Measurements from ENCODE around the gene APOBEC4. TPM values are rescaled to one million over a fixed set of nuclear protein-coding genes. Genes with fewer than 3 reads are reported as not detected.
"Not testable (repeated sequence)": the region's sequence is repeated elsewhere in the genome, so short reads cannot be mapped to it uniquely, and the experiment has no call there.

The APOBEC4 gene
- total RNA-seq, 4 donors from 2014 or later: not detected

DNA sequence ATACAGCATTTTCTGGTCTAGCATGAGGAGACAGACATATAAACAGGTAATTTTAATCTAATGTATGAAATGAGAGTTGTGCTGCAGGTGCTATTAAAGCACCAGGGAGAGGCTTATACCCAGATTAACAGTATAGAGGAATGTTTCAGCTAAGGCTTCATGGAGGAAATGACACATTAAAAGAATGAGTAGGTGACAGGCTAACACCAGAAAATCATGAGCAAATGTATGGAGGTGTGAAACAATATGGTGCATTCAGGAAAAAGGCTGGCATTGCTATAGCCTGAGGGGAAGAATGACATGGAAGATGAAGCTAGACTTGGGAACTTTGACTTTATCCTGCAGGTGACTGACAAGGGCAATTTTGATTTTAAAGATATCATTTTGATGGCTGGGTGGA, 24.6 kb downstream of the APOBEC4 start:
- TF ChIP-seq, protein P1, sequence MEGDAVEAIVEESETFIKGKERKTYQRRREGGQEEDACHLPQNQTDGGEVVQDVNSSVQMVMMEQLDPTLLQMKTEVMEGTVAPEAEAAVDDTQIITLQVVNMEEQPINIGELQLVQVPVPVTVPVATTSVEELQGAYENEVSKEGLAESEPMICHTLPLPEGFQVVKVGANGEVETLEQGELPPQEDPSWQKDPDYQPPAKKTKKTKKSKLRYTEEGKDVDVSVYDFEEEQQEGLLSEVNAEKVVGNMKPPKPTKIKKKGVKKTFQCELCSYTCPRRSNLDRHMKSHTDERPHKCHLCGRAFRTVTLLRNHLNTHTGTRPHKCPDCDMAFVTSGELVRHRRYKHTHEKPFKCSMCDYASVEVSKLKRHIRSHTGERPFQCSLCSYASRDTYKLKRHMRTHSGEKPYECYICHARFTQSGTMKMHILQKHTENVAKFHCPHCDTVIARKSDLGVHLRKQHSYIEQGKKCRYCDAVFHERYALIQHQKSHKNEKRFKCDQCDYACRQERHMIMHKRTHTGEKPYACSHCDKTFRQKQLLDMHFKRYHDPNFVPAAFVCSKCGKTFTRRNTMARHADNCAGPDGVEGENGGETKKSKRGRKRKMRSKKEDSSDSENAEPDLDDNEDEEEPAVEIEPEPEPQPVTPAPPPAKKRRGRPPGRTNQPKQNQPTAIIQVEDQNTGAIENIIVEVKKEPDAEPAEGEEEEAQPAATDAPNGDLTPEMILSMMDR (IDR thresholded peaks at IDR 0.05): no peak
- TF ChIP-seq POLR2AphosphoS5 (IDR thresholded peaks at IDR 0.05): no peak
- no peak for TF ChIP-seq EP300 (IDR thresholded peaks at IDR 0.05)
- TF ChIP-seq POLR2A (IDR thresholded peaks at IDR 0.05): no peak
- Histone ChIP-seq H3K4me3 (no peak overlapping the region), H3K4me1 (peaks cover 61% of the 10 kb centered on the region), H3K27me3 (no peaks in the 10 kb centered on the region), H3K27ac (no peak overlapping the region), H3K36me3 (peaks cover 46% of the 10 kb centered on the region), H3K9me3 (no peaks in the 10 kb centered on the region)
- no peak for DNase-seq (ENCODE audit: low spot score in 2 of 2)

DNA sequence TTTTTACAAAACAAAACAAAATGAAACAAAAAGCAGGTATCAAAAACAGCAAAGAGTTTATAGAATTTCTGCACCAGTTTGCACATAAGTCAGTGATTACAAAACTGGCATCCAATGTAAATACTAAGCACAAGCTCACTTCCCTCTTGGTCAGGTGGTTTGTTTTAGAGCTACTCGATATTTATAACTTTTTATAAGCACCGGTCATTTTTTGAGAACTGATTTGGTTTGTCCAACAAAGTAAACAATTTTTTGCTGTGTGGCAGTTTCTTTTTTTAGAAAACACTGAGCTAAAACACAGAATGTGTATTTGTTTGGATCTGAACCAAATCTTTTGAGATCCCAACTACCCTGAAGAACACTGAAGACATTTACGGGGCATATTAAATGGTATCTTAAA, 26.9 kb downstream of the APOBEC4 start:
- peak overlapping the region; percentile 1 for H3K27ac ChIP-seq
- 57% methylated on average over 3 of the region's 3 CpGs for WGBS
- H3K9me3 ChIP-seq; DNase-seq (ENCODE audit: low spot score in 2 of 2); H3K4me3 ChIP-seq; H3K27me3 ChIP-seq: not testable (repeated sequence)
- peaks cover 44% of the 10 kb centered on the region for H3K4me1 ChIP-seq
- peaks cover 49% of the 10 kb centered on the region for H3K36me3 ChIP-seq

DNA sequence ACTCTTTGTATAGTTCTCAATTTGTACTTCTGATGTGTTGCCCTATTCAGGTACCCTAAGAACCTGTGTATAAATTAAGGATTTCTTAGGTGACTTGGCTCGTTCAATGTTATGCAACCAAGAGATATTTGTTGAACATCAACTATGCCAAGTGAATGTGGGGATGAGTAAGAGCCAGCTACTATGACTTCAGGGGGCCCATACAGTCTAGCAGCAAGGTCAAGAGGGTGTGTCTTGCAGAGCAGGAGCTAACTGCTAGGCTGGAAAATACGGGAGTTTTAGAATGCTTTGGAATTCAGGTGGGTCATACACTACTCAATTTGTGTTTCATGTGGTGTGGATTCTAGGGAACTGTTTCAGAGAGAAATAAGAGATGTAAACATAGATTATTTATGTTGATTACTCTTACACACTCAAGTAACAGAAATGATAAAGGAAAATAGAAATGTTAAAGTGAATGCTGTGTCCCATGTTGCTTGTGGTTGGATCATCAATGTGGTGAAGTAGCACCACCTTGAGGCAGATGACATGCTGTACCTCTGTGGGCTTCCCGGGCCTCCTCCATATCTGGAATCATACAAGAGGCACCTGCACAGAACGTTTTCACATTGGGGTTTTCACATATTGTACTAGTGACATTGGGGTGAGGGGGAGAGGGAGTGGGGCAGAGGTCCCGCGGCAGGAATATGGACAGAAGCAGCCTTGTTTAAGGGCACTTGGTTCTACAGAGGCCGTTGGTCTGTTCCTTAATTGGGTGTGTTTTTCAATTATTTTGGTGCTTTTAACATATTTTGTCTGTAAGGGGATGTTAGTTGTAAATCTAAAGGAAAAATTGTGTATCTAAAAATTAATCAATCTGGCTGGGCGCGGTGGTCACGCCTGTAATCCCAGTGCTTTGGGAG, 30.0 kb downstream of the APOBEC4 start:
- Histone ChIP-seq H3K27me3 (no peaks in the 10 kb centered on the region), H3K27ac (no peak overlapping the region), H3K36me3 (peaks cover 25% of the 10 kb centered on the region), H3K9me3 (no peaks in the 10 kb centered on the region), H3K4me1 (peaks cover 23% of the 10 kb centered on the region), H3K4me3 (no peak overlapping the region)
- 53% methylated on average over 10 of the region's 10 CpGs for WGBS
- DNase-seq (ENCODE audit: low spot score in 2 of 2): no peak
- TF ChIP-seq, protein P1 (IDR thresholded peaks at IDR 0.05): peak; percentile 25 to 56
- no peak for TF ChIP-seq POLR2AphosphoS5 (IDR thresholded peaks at IDR 0.05)

DNA sequence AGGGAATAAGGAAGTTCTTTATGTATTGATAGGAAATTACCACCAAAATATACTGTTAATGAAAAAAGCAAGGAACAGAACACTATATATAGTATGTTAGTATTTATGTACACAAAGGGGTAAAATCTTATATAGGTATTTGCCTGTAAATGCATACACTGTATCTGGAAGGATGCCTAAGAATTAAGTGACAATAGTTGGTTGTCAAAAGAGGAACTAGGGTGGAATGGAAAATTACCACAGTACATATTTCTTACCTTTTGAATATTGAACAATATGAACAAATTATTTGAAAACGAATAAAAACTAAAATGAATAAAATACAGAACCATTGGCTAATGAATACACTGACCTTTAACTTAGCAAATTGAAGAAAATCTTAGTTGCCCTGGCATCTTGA, 31.1 kb downstream of the APOBEC4 start:
- Histone ChIP-seq H3K36me3 (peaks cover 19% of the 10 kb centered on the region), H3K4me1 (peaks cover 19% of the 10 kb centered on the region), H3K9me3 (no peaks in the 10 kb centered on the region), H3K4me3 (no peak overlapping the region), H3K27ac (no peak overlapping the region), H3K27me3 (no peaks in the 10 kb centered on the region)
- 72% methylated on average over 1 of the region's 1 CpG for WGBS
- no peak for TF ChIP-seq POLR2A (IDR thresholded peaks at IDR 0.05)
- TF ChIP-seq POLR2AphosphoS5 (IDR thresholded peaks at IDR 0.05): no peak
- TF ChIP-seq, protein P1 (IDR thresholded peaks at IDR 0.05): no peak
- no peak for TF ChIP-seq EP300 (IDR thresholded peaks at IDR 0.05)
- no peak for DNase-seq (ENCODE audit: low spot score in 2 of 2)

DNA sequence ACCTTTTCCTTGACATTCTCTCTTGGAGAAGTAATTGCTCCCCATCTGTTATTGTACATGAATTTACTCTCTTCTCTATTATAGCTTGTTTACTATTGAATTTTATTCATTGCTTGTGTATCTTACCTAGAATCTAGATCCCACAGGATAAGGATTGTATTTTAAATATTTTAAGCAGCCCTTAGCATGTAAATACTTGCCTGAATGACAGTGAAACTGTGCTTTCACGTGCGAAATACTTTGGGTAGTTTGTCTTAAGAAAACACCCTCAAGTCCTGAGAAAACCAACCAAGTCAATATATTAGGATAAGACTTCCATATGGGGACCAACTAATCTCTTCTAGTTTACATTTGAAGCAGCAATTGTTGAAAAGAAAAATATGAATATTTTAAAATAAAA, 32.8 kb downstream of the APOBEC4 start:
- DNase-seq (ENCODE audit: low spot score in 2 of 2): no peak
- peaks cover 16% of the 10 kb centered on the region for H3K36me3 ChIP-seq
- TF ChIP-seq EP300 (IDR thresholded peaks at IDR 0.05) (no peak), POLR2A (IDR thresholded peaks at IDR 0.05) (no peak), POLR2AphosphoS5 (IDR thresholded peaks at IDR 0.05) (no peak)
- TF ChIP-seq, protein P1 (IDR thresholded peaks at IDR 0.05): no peak
- no peaks in the 10 kb centered on the region for H3K27me3 ChIP-seq
- no peak overlapping the region for H3K4me3 ChIP-seq
- H3K4me1 ChIP-seq: peaks cover 10% of the 10 kb centered on the region
- H3K9me3 ChIP-seq: no peaks in the 10 kb centered on the region
- H3K27ac ChIP-seq: no peak overlapping the region
- WGBS: 51% methylated on average over 2 of the region's 2 CpGs

Data from suprapubic skin (tissue), 4 donors.